Neural progenitor cell (in vitro differentiated cells): Measurements from ENCODE around the gene ADH5. TPM values are rescaled to one million over a fixed set of nuclear protein-coding genes. Genes with fewer than 3 reads are reported as not detected.

Source experiments
- DNase-seq: peaks from one replicate; pipeline ENCODE4 v3.0.0-alpha.2; 2016; ENCODE audit warnings: low spot score
- H2AFZ ChIP-seq: fragments of 200-600 bp; sonication (generic); replicated peaks from 2 replicates; pipeline ENCODE4 v1.6.1; 2016; ENCODE audit warnings: antibody characterized with exemption
- H3F3A ChIP-seq: fragments of 200-600 bp; sonication (generic); 2 replicates; pipeline ENCODE4 v1.6.1; 2016; ENCODE audit warnings: antibody characterized with exemption, low read depth
- H3K27ac ChIP-seq: fragments of 200-600 bp; sonication (generic); 2 replicates; pipeline ENCODE4 v1.5.1; 2016; ENCODE audit warnings: mild to moderate bottlenecking
- H3K27me3 ChIP-seq: fragments of 200-600 bp; sonication (generic); 2 replicates; pipeline ENCODE4 v1.6.1; 2016; ENCODE audit warnings: mild to moderate bottlenecking, moderate library complexity
- H3K36me3 ChIP-seq: fragments of 200-600 bp; sonication (generic); 2 replicates; pipeline ENCODE4 v1.5.1; 2016
- H3K4me1 ChIP-seq: fragments of 200-600 bp; sonication (generic); 2 replicates; pipeline ENCODE4 v1.6.1; 2016; ENCODE audit warnings: mixed run types
- H3K4me2 ChIP-seq: fragments of 200-600 bp; sonication (generic); 2 replicates; pipeline ENCODE4 v1.6.1; 2016
- H3K4me3 ChIP-seq: fragments of 200-600 bp; sonication (generic); 2 replicates; pipeline ENCODE4 v1.5.1; 2016
- H3K79me2 ChIP-seq: fragments of 200-600 bp; sonication (generic); 2 replicates; pipeline ENCODE4 v1.6.1; 2016; ENCODE audit warnings: low read depth
- H3K9ac ChIP-seq: fragments of 200-600 bp; sonication (generic); 2 replicates; pipeline ENCODE4 v1.6.1; 2016
- H3K9me3 ChIP-seq: fragments of 200-600 bp; sonication (generic); 2 replicates; pipeline ENCODE4 v1.5.1; 2016; ENCODE audit warnings: low read depth
- H4K20me1 ChIP-seq: fragments of 200-600 bp; sonication (generic); 2 replicates; pipeline ENCODE4 v1.6.1; 2016; ENCODE audit warnings: low read depth
- H3K27ac Mint-ChIP-seq: 3 replicates; pipeline ENCODE4 v1.8.0; 2021; ENCODE audit warnings: mixed read lengths
- H3K27me3 Mint-ChIP-seq: 2 replicates; pipeline ENCODE4 v1.8.0; 2022; ENCODE audit warnings: low read depth, mild to moderate bottlenecking, inconsistent platforms, moderate library complexity, mixed read lengths; ENCODE audit not compliant: insufficient read depth
- H3K36me3 Mint-ChIP-seq: 3 replicates; pipeline ENCODE4 v1.8.0; 2021; ENCODE audit warnings: mixed read lengths
- H3K4me1 Mint-ChIP-seq: 3 replicates; pipeline ENCODE4 v1.8.0; 2021; ENCODE audit warnings: mixed read lengths
- H3K4me3 Mint-ChIP-seq: 3 replicates; pipeline ENCODE4 v1.8.0; 2021; ENCODE audit warnings: mild to moderate bottlenecking, moderate library complexity, mixed read lengths
- H3K9me3 Mint-ChIP-seq: 3 replicates; pipeline ENCODE4 v1.8.0; 2020; ENCODE audit warnings: mixed read lengths
- EZH2 ChIP-seq: fragments of 200-600 bp; sonication (generic); IDR thresholded peaks from 2 replicates; pipeline ENCODE4 v1.6.1; 2017; ENCODE audit warnings: antibody characterized with exemption, mild to moderate bottlenecking, moderate library complexity
- EZH2phosphoT487 ChIP-seq: fragments of 200-600 bp; sonication (generic); IDR thresholded peaks from 2 replicates; pipeline ENCODE4 v1.6.1; 2017; ENCODE audit warnings: antibody characterized with exemption
- total RNA-seq: library from RNA; depleted of rRNA; stranded (reverse); fragments of >200 nt; gene quantifications from 2 replicates; pipeline ENCODE4 v1.2.3, GENCODE V29; 2015; ENCODE audit warnings: low replicate concordance
- TF ChIP-seq, protein P1 (sequence below): fragments of 200-600 bp; sonication (generic); IDR thresholded peaks from 2 replicates; pipeline ENCODE4 v1.5.1; 2017; ENCODE audit warnings: antibody characterized with exemption, mild to moderate bottlenecking

The ADH5 gene
- total RNA-seq, 1 donor from 2014 or later = 473 TPM

DNA sequence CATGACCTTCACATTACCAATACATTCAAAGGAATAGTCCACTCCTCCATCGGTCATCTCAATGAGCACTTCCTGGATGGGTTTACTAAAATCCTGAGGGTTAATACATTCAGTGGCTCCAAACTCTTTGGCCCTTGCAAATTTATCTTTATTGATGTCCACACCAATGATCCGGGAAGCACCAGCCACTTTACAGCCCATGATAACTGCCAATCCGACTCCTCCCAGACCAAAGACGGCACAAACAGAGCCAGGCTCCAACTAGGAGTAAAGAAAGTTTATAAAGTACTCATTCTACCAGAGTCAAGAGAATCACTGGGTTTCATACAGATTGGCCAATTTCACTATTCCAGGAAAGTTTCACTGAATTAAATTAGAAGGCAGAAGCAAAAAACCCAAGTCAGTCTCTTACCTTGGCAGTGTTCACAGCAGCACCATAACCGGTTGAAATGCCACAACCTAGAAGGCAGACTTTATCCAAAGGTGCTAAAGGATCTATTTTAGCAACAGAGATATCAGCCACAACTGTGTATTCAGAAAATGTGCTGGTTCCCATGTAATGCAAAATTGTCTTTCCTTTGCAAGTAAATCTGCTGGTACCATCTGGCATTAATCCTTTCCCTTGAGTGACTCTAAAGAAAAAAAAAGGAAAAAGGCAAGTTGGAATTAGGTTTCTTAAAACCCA lies 12.2 kb downstream of the ADH5 start:
- H3K27me3 Mint-ChIP-seq = no peaks in the 10 kb centered on the region
- Histone ChIP-seq H3K27ac (no peak overlapping the region), H3K4me3 (no peak overlapping the region), H4K20me1 (peaks cover 28% of the 10 kb centered on the region), H3K4me1 (no peaks in the 10 kb centered on the region), H3F3A (peaks cover 8% of the 10 kb centered on the region), H3K9me3 (no peaks in the 10 kb centered on the region), H3K27me3 (no peaks in the 10 kb centered on the region), H3K4me2 (no peak overlapping the region), H3K79me2 (peaks cover 30% of the 10 kb centered on the region), H3K36me3 (peaks cover 54% of the 10 kb centered on the region), H2AFZ (no peak overlapping the region), H3K9ac (no peak overlapping the region)
- no peaks in the 10 kb centered on the region for H3K9me3 Mint-ChIP-seq
- no peak for DNase-seq
- no peaks in the 10 kb centered on the region for H3K4me1 Mint-ChIP-seq
- H3K27ac Mint-ChIP-seq = no peak overlapping the region
- TF ChIP-seq EZH2phosphoT487 = no peak
- TF ChIP-seq, protein P1, sequence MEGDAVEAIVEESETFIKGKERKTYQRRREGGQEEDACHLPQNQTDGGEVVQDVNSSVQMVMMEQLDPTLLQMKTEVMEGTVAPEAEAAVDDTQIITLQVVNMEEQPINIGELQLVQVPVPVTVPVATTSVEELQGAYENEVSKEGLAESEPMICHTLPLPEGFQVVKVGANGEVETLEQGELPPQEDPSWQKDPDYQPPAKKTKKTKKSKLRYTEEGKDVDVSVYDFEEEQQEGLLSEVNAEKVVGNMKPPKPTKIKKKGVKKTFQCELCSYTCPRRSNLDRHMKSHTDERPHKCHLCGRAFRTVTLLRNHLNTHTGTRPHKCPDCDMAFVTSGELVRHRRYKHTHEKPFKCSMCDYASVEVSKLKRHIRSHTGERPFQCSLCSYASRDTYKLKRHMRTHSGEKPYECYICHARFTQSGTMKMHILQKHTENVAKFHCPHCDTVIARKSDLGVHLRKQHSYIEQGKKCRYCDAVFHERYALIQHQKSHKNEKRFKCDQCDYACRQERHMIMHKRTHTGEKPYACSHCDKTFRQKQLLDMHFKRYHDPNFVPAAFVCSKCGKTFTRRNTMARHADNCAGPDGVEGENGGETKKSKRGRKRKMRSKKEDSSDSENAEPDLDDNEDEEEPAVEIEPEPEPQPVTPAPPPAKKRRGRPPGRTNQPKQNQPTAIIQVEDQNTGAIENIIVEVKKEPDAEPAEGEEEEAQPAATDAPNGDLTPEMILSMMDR = no peak
- TF ChIP-seq EZH2 = no peak
- H3K4me3 Mint-ChIP-seq = no peak overlapping the region
- peaks cover 56% of the 10 kb centered on the region for H3K36me3 Mint-ChIP-seq

- Mint-ChIP-seq H3K9me3 (no peaks in the 10 kb centered on the region), H3K27me3 (no peaks in the 10 kb centered on the region), H3K4me1 (no peaks in the 10 kb centered on the region), H3K36me3 (peaks cover 48% of the 10 kb centered on the region), H3K27ac (no peak overlapping the region), H3K4me3 (no peak overlapping the region)
- Histone ChIP-seq H3K4me1 (no peaks in the 10 kb centered on the region), H3K27me3 (no peaks in the 10 kb centered on the region), H2AFZ (no peak overlapping the region), H3F3A (peaks cover 23% of the 10 kb centered on the region), H3K9me3 (no peaks in the 10 kb centered on the region), H4K20me1 (peaks cover 25% of the 10 kb centered on the region), H3K4me3 (no peak overlapping the region), H3K27ac (no peak overlapping the region), H3K36me3 (peaks cover 57% of the 10 kb centered on the region), H3K4me2 (no peak overlapping the region), H3K79me2 (peaks cover 19% of the 10 kb centered on the region), H3K9ac (no peak overlapping the region)
- no peak for DNase-seq
- TF ChIP-seq, protein P1 = no peak
- no peak for TF ChIP-seq EZH2
- TF ChIP-seq EZH2phosphoT487 = no peak
Observed at GRCh38 chr4:99074816-99075215, 13.8 kb downstream of the ADH5 start.

DNA sequence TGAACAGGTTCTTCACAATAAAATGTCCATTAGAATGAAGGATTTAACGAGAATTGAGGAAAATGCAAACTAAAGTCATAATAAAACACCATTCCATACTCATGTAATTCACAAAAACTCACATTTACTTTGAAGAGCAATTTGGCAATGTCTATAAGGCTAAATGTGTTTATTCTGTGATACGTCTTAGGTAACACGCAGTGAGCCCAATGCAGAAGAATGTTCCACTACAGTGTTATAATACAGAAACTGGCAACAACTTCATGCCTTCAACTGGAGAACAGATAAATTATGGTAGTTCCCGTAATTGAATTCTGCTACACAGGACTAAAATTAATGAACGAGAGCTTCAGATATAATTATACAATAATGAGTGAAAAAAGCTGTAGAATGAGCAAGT lies 17.4 kb downstream of the ADH5 start:
- Histone ChIP-seq H3F3A (peaks cover 42% of the 10 kb centered on the region), H3K9me3 (no peaks in the 10 kb centered on the region), H4K20me1 (peaks cover 6% of the 10 kb centered on the region), H3K27me3 (no peaks in the 10 kb centered on the region), H3K27ac (no peak overlapping the region), H2AFZ (no peak overlapping the region), H3K4me2 (no peak overlapping the region), H3K4me3 (no peak overlapping the region), H3K4me1 (no peaks in the 10 kb centered on the region), H3K36me3 (peaks cover 33% of the 10 kb centered on the region), H3K79me2 (no peaks in the 10 kb centered on the region), H3K9ac (no peak overlapping the region)
- Mint-ChIP-seq H3K4me1 (no peaks in the 10 kb centered on the region), H3K36me3 (peaks cover 46% of the 10 kb centered on the region), H3K4me3 (no peak overlapping the region), H3K27me3 (no peaks in the 10 kb centered on the region), H3K27ac (no peak overlapping the region), H3K9me3 (no peaks in the 10 kb centered on the region)
- DNase-seq = no peak
- no peak for TF ChIP-seq EZH2phosphoT487
- no peak for TF ChIP-seq EZH2
- TF ChIP-seq, protein P1 = no peak
